Measurements from ENCODE around the gene PTTG2.

GRCh38 chr4:37994569-37994968 lies 34.4 kb downstream of the PTTG2 start:
- TF ChIP-seq CTCF (conservative IDR thresholded peaks at IDR 0.05) (no peak), ZFX (IDR thresholded peaks at IDR 0.05) (no peak)

Data from C4-2B (cell line).